Activated T-cell treated with anti-CD3 and anti-CD28 coated beads, Interleukin-2, amount 50 U/mL, for 24 hours (primary cell): ENCODE data around the gene ELFN2.
A peak's percentile ranks its signal among the peaks of the same experiment; 100 is the strongest.

ENCODE experiments used
- DNase-seq: peaks from one replicate; pipeline ENCODE4 v3.0.0-alpha.2; 2020
- H3K27ac Mint-ChIP-seq: 2 replicates; pipeline ENCODE4 v1.8.0; 2020; ENCODE audit warnings: mild to moderate bottlenecking, mixed read lengths
- H3K27me3 Mint-ChIP-seq: 2 replicates; pipeline ENCODE4 v1.8.0; 2020; ENCODE audit warnings: mixed read lengths
- H3K36me3 Mint-ChIP-seq: 2 replicates; pipeline ENCODE4 v1.8.0; 2020; ENCODE audit warnings: low read depth, mixed read lengths
- H3K4me1 Mint-ChIP-seq: 2 replicates; pipeline ENCODE4 v1.8.0; 2020; ENCODE audit warnings: low read depth, mixed read lengths
- H3K4me3 Mint-ChIP-seq: 2 replicates; pipeline ENCODE4 v1.8.0; 2020; ENCODE audit warnings: mild to moderate bottlenecking, moderate library complexity, mixed read lengths
- H3K9me3 Mint-ChIP-seq: 2 replicates; pipeline ENCODE4 v1.8.0; 2020; ENCODE audit warnings: mixed read lengths

The ELFN2 gene

GRCh38 chr22:37461961-37462360 lies 34.7 kb upstream of the ELFN2 start:
- Mint-ChIP-seq H3K9me3 (no peaks in the 10 kb centered on the region), H3K4me1 (peaks cover 10% of the 10 kb centered on the region), H3K36me3 (peaks cover 55% of the 10 kb centered on the region), H3K4me3 (no peak overlapping the region), H3K27me3 (no peaks in the 10 kb centered on the region), H3K27ac (peak overlapping the region; percentile 34)
- DNase-seq: no peak

GRCh38 chr22:37460684-37461083 lies 33.4 kb upstream of the ELFN2 start:
- peaks cover 10% of the 10 kb centered on the region for H3K4me1 Mint-ChIP-seq
- no peak overlapping the region for H3K4me3 Mint-ChIP-seq
- no peaks in the 10 kb centered on the region for H3K27me3 Mint-ChIP-seq
- no peaks in the 10 kb centered on the region for H3K9me3 Mint-ChIP-seq
- H3K36me3 Mint-ChIP-seq: peaks cover 44% of the 10 kb centered on the region
- DNase-seq: no peak
- H3K27ac Mint-ChIP-seq: no peak overlapping the region

GRCh38 chr22:37459206-37459605 lies 31.9 kb upstream of the ELFN2 start:
- H3K36me3 Mint-ChIP-seq: peaks cover 32% of the 10 kb centered on the region
- no peak overlapping the region for H3K27ac Mint-ChIP-seq
- no peaks in the 10 kb centered on the region for H3K9me3 Mint-ChIP-seq
- peaks cover 4% of the 10 kb centered on the region for H3K4me1 Mint-ChIP-seq
- no peak overlapping the region for H3K4me3 Mint-ChIP-seq
- no peak for DNase-seq
- H3K27me3 Mint-ChIP-seq: no peaks in the 10 kb centered on the region

GRCh38 chr22:37457093-37457893 lies 30.0 kb upstream of the ELFN2 start:
- Mint-ChIP-seq H3K9me3 (no peaks in the 10 kb centered on the region), H3K4me3 (no peak overlapping the region), H3K27ac (no peak overlapping the region), H3K27me3 (no peaks in the 10 kb centered on the region), H3K4me1 (peaks cover 4% of the 10 kb centered on the region), H3K36me3 (peaks cover 22% of the 10 kb centered on the region)
- peak; percentile 91 for DNase-seq

GRCh38 chr22:37456346-37456745 lies 29.1 kb upstream of the ELFN2 start:
- H3K36me3 Mint-ChIP-seq: peaks cover 19% of the 10 kb centered on the region
- peaks cover 4% of the 10 kb centered on the region for H3K4me1 Mint-ChIP-seq
- no peaks in the 10 kb centered on the region for H3K27me3 Mint-ChIP-seq
- no peak overlapping the region for H3K4me3 Mint-ChIP-seq
- no peaks in the 10 kb centered on the region for H3K9me3 Mint-ChIP-seq
- H3K27ac Mint-ChIP-seq: no peak overlapping the region
- DNase-seq: no peak

- no peak overlapping the region for H3K4me3 Mint-ChIP-seq
- DNase-seq: no peak
- peaks cover 19% of the 10 kb centered on the region for H3K36me3 Mint-ChIP-seq
- H3K27me3 Mint-ChIP-seq: no peaks in the 10 kb centered on the region
- H3K27ac Mint-ChIP-seq: no peak overlapping the region
- H3K4me1 Mint-ChIP-seq: peaks cover 4% of the 10 kb centered on the region
- no peaks in the 10 kb centered on the region for H3K9me3 Mint-ChIP-seq
Measured at GRCh38 chr22:37455896-37456295, 28.6 kb upstream of the ELFN2 start.

- Mint-ChIP-seq H3K36me3 (peaks cover 13% of the 10 kb centered on the region), H3K27ac (no peak overlapping the region), H3K4me1 (peaks cover 8% of the 10 kb centered on the region), H3K4me3 (no peak overlapping the region), H3K27me3 (no peaks in the 10 kb centered on the region), H3K9me3 (no peaks in the 10 kb centered on the region)
- no peak for DNase-seq
Measured at GRCh38 chr22:37454857-37455686, 27.8 kb upstream of the ELFN2 start.

GRCh38 chr22:37453696-37454095 lies 26.4 kb upstream of the ELFN2 start:
- no peak overlapping the region for H3K4me3 Mint-ChIP-seq
- no peaks in the 10 kb centered on the region for H3K9me3 Mint-ChIP-seq
- no peaks in the 10 kb centered on the region for H3K27me3 Mint-ChIP-seq
- peaks cover 4% of the 10 kb centered on the region for H3K36me3 Mint-ChIP-seq
- peaks cover 10% of the 10 kb centered on the region for H3K4me1 Mint-ChIP-seq
- DNase-seq: no peak
- no peak overlapping the region for H3K27ac Mint-ChIP-seq

- Mint-ChIP-seq H3K4me3 (no peak overlapping the region), H3K4me1 (peaks cover 8% of the 10 kb centered on the region), H3K27me3 (no peaks in the 10 kb centered on the region), H3K27ac (no peak overlapping the region), H3K36me3 (no peaks in the 10 kb centered on the region), H3K9me3 (no peaks in the 10 kb centered on the region)
- no peak for DNase-seq
Measured at GRCh38 chr22:37451218-37451617, 23.9 kb upstream of the ELFN2 start.

- Mint-ChIP-seq H3K36me3 (no peaks in the 10 kb centered on the region), H3K27me3 (no peaks in the 10 kb centered on the region), H3K4me1 (peaks cover 6% of the 10 kb centered on the region), H3K27ac (no peak overlapping the region), H3K4me3 (no peak overlapping the region), H3K9me3 (no peaks in the 10 kb centered on the region)
- DNase-seq: no peak
Measured at GRCh38 chr22:37449331-37450001, 22.2 kb upstream of the ELFN2 start.

GRCh38 chr22:37448516-37449127 lies 21.3 kb upstream of the ELFN2 start:
- Mint-ChIP-seq H3K27ac (no peak overlapping the region), H3K36me3 (no peaks in the 10 kb centered on the region), H3K27me3 (no peaks in the 10 kb centered on the region), H3K4me3 (no peak overlapping the region), H3K4me1 (peaks cover 12% of the 10 kb centered on the region), H3K9me3 (no peaks in the 10 kb centered on the region)
- no peak for DNase-seq

GRCh38 chr22:37445501-37445900 lies 18.2 kb upstream of the ELFN2 start:
- H3K27me3 Mint-ChIP-seq: no peaks in the 10 kb centered on the region
- H3K9me3 Mint-ChIP-seq: peaks cover 3% of the 10 kb centered on the region
- H3K4me1 Mint-ChIP-seq: peaks cover 21% of the 10 kb centered on the region
- H3K27ac Mint-ChIP-seq: no peak overlapping the region
- DNase-seq: no peak
- no peaks in the 10 kb centered on the region for H3K36me3 Mint-ChIP-seq
- H3K4me3 Mint-ChIP-seq: no peak overlapping the region

GRCh38 chr22:37443977-37444376 lies 16.7 kb upstream of the ELFN2 start:
- no peak for DNase-seq
- H3K4me3 Mint-ChIP-seq: no peak overlapping the region
- peaks cover 16% of the 10 kb centered on the region for H3K4me1 Mint-ChIP-seq
- H3K9me3 Mint-ChIP-seq: peaks cover 3% of the 10 kb centered on the region
- H3K27ac Mint-ChIP-seq: peak overlapping the region; percentile 7
- no peaks in the 10 kb centered on the region for H3K27me3 Mint-ChIP-seq
- H3K36me3 Mint-ChIP-seq: no peaks in the 10 kb centered on the region

GRCh38 chr22:37443086-37443485 lies 15.8 kb upstream of the ELFN2 start:
- no peak overlapping the region for H3K4me3 Mint-ChIP-seq
- no peak overlapping the region for H3K27ac Mint-ChIP-seq
- no peaks in the 10 kb centered on the region for H3K36me3 Mint-ChIP-seq
- peaks cover 16% of the 10 kb centered on the region for H3K4me1 Mint-ChIP-seq
- H3K27me3 Mint-ChIP-seq: no peaks in the 10 kb centered on the region
- DNase-seq: no peak
- peaks cover 3% of the 10 kb centered on the region for H3K9me3 Mint-ChIP-seq
